ENCODE results near the gene SBK2.
"Not testable (repeated sequence)": the region's sequence is repeated elsewhere in the genome, so short reads cannot be mapped to it uniquely, and the experiment has no call there.

Gene SBK2

DNA sequence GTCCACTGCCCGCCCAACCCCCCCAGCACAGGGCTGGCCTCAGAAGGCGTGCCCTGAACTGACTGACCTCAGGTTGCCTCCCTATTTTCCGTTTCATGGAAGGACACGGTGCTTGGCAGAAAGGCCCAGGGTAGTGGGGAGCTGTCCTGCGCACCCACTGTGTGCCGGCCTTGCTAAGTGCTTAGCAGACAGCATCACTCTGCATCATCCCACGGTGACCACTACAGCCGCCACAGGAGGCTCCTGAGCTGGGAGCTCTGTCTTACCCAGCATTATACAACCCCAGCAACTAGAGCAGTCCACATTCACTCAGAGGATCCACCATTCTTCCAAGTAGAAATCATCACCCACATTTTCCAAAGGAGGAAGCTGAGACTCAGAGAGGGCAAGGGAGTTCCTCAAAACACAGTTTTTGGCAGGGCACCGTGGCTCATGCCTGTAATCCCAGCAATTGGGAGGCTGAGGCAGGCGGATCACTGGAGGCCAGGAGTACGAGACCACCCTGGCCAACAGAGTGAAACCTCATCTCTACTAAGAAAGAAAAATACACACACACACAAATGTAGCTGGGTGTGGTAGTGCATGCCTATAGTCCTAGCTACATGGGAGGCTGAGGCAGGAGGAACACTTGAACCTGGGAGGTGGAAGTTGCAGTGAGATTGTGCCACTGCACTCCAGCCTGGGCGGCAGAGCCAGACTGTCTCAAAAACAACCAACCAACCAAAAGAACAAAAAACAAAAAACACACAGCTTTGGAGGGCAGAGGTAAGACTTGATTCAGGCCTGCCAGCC is 1.6 kb downstream of the SBK2 start:
- DNase-seq = no peak

DNA sequence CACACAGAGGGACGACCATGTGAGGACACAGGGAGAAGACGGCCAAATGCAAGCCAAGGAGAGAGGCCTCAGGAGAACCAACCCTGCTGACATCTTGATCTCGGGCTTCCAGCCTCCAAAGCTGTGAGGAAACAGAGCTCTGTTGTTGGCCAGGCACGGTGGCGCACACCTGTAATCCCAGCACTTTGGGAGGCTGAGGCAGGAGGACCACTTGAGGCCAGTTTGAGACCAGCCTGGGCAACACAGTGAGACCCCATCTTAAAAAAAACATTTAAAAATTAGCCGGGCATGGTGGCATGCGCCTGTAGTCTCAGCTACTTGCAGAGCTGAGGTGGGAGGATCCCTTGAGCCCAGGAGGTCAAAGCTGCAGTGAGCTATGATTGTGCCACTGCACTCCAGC is 2.7 kb downstream of the SBK2 start:
- not testable (repeated sequence) for DNase-seq

DNA sequence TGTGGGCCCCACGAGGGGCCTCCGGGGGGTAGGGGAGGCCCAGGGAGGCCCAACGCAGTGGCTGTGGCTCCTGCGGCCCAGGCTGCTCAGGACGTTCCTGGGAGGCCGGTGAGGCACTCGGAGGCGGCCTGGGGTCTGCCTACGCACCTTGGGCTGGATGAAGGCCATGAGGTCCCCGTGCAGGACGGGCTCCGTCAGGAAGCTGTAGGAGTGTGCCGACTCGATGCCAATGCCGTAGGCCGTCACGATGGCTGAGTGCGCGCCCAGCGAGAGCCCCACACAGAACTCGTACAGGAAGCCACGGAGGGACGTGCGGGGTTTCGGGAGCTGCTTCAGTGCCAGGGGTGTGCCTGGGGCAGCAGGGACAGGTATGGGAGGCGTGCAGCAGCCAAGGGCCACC is 5.9 kb downstream of the SBK2 start:
- no peak for DNase-seq

DNA sequence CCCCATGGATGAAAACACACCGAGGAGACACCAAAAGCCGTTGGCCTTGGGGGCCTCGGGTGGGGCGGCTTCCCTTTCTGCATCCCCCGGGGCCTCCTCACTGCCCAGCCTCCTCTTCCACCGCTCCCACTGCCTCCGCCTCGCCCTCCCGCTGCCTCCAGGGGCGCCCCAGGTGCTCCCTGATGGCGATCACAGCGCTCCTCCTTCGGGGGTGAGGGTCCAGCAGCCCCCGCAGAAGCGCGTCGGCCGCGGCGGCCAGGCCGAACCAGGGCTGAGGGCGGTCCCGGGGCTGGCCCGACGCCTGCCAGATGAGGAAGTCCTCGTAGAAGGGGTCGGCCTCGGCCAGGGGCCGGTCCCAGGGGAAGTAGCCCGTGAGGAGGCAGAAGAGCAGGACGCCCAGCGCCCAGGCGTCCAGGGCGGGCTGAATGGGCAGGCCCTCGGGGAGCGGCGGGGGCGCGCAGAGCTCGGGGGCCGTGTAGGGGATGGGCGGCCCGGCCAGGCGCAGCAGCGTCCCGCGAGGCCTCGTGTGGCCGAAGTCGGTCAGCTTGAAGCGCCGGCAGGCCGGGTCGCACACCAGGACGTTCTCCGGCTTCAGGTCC is 7.2 kb downstream of the SBK2 start:
- no peak for DNase-seq

DNA sequence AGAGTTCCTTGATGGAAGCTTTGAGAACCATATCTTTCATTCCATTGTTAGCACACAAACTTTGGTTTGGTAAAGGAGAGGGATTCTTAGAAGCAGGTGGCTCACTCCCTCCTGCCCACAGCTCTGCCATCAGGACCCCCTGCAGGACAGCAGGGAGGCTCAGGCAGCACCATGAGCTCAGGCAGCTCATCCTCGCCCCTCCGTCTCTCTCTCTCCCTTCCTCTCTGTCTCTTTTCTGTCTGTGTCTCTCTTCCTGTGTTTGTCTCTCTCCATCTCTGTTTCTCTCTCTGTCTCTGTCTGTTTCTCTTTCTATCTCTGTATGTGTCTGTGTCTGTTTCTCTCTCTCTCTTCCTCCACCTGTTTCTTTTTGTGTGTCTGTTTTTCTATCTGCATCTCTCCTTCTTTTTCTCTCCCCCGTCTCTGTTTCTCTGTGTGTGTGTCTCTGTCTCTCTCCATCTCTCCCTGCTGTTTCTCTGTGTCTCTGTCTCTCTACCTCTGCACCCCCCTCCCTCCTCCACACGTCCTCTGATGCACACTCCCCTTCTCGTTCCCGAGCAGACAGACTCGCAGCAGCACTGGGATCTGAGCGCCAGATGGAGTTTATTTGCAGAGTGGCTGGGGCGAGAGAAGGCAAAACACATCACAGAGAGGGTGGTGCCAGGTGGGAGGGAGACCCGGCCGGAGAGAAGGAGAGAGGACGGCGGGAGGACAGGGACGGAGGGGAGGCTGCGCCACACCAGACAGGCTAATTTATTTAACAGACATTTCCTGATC is 8.7 kb downstream of the SBK2 start:
- peak; percentile 34 for DNase-seq

DNA sequence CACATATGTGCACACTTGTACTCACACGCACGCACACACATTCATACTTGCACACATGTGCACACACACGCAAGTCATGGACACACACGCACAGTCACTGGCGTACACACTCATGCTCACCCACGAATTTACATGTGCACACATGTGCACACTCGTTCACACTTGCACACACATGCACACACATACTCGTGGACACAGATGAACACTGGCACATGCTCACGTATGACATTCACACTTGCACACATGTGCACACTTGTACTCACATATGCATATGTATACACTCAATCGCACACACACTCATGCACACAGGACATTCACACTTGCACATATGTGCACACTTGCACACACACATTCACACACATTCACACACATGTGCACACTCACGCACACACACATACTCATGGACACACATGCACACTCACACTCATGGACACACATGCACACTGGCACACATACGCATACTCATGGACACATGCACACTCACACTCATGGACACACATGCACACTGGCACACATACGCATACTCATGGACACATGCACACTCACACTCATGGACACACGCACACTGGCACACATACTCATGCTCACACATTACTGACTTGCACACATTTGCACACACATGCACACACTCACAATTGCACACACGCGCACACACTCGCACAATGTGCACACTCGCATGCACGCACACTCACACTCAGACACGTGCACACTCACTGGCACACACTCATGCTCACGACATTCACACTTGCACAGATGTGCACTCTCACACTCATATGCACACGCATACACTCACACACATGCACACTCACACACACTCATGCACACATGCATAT is 9.5 kb downstream of the SBK2 start:
- no peak for DNase-seq

DNA sequence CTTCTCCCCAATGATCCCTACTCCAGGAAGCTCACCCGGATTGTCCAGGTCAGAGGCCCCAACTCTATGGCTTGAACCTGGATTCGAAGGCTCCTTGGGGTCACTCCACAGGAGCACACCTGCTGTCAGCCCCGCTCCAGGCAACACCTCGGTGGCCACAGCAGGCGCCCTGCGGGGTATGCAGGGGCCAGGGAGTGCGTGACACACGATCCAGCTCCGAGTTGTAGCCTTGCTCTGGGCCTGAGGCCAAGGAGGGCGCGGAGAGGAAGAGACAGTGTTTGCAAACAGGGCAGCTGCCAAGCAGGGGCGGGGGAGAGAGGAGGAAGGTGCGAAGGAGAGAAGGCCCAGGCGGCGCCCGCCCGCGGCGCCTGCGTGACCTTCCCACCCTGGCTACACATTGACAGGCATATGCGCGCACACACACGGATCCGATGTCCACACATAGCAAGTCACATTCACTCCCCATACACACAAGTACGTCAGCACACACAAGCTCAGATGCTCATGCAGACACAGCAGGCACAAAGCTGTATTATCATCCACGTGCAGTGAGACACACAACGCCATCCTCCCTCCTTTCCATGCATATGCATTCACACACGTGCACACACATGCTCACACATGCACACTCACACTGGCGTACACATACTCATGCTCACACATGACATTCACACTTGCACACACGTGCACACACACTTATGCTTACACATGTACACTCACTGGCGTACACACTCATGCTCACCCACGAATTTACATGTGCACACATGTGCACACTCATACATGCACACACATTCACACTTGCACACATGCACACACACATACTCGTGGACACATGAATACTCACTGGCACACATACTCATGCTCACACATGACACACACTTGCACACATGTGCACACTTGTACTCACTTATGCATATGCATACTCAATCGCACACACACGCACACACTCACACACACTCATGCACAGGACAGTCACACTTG is 10.4 kb downstream of the SBK2 start:
- DNase-seq = peak; percentile 41

DNA sequence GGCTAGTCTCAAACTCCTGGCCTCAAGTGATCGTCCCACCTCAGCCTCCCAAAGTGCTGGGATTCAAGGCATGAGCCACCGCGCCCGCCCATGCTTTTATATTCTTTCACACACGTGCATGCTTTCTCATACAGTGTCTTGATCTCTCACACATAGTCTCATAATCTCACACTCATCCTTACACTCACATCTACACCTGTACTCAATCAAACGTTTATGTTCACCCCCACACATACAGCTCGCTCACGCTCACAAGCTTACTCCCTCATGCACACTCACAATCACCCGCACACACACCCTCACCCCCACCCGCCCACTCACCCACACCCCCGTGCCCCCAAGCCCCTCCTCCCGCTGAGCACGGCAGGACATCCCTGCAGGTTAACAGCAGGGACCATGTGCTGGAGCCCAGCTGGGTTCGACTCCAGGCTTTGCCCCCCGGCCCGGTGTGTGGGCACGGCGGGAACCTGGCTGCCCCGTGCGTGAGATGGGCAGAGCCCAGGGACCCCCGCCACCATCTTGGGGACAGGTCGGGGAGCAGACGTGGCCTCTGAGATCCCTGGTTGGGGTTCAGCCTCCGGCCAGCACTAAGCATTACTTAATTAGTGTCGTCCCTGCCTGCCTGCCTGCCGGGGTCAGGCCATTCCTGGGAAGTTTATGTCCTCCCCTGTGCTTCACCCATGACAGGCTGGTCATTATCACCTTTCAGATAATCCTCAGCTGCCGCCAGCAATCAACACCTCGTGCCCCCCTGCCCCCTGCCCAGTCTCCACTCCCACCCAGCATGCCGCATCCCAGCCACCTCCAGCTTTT is 11.4 kb downstream of the SBK2 start:
- DNase-seq = no peak

DNA sequence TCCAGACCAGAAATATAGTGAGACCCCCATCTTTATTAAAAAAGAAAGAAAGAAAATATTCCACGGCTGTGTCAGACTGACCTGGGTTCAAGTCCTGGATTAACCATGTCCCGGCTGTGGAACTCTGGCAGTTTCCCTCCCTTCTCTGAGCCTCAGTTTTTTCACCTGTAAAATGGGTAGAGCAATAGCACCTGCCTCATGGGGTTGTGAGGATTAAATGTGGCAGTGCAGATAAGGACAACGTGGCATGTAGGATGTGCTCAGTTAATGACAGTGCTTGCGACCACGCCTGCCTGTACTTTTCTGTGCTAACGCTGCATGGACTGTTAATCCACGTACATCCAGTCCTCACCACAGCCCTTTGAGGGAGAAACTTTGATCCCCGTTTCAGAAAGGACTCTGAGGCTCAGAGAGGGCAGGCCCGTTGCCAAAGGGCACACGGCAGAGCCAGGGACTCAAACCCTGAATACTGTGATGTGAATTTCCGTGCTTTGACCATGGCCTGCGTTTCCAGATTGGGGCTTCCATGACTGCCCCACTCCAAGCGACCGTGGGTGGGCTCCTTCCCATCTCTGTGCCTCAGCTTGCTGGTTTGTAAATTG is 16.1 kb downstream of the SBK2 start:
- no peak for DNase-seq

DNA sequence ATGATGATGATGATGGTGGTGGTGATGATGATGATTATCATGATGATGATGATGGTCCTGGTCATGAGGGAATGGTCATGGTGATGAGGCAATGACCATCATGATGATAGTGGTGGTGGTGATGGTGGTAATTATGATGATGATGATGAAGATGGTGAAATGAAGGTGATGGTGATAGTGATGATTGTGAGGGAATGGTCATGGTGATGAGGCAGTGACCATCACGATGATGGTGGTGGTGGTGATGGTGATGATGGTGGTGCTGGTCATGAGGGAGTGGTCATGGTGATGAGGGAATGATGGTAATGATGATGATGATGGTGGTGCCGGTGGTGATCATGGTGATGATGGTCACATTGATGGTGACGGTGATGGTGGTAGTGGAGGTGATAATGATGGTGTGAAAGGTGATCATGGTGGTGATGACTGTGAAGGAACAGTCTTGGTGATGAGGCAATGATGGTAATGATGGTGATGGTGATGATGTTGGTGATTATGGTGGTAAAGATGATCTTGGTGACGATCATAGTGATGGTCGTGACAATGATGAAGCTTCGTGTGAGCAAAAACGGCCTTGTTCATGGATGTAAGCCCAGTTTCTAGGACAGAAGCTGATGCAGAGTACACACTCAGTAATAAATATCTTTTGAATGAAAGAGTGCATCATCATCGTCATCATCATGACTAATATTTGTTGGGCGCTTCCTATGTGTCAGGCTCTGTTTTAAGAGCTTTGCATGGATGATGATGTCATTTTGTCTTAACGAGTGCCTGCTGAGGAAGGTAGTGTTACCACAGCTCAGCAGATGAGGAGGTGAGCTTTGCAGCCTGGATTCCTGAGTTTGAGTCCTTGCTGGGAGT is 17.3 kb downstream of the SBK2 start:
- DNase-seq = peak; percentile 76

DNA sequence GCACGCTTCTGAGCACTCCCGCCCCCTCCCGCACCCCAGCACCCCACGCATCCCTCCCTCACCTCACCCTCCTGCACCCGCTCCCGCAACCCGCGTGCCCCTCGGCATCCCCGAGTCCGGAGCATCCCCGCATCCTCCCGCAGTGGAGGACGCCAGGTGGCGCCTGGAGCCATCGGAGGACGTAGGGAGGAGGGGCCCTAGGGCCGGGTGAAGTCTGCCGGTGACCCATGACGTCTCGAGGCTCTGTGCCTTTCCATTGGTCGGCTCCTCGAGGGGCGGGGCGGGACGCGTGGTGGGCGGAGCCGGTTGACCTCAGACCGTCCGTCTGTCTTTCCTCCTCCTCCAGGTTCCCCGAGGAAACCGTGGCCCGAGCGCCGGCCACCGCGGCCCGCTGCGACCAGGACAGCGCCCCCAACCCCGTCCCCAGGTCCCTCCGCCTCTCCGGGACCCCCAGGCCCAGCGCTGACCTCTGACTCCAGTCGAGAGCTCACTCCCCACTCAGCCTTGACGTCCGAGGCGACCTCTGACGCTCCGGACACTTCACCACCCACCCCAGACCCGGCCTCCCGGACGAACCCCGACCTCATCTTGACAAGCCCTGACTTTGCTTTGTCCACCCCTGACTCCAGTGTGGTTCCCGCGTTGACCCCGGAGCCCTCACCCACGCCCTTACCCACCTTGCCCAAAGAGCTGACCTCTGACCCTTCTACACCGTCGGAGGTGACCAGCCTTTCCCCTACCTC is 19.9 kb downstream of the SBK2 start:
- peak; percentile 90 for DNase-seq

DNA sequence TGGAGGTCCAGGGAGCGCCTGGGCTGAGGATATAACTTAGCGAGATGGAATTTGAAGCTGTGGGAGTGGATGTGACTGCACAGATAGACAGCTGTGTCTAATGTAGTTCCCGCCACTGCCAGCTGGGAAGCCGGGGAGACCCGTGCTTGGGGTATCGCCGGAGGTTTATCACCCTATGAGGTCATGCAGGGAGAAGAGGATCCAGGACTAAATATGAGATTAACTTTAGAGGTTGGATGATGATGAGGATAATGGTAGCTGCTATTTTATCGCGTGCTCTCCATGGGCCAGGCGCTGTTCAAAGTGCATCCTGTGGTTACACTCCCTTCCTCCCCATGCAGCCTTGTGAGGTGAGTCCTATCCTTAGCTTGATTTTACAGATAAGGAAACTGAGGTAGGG is 28.8 kb downstream of the SBK2 start:
- DNase-seq = no peak

DNA sequence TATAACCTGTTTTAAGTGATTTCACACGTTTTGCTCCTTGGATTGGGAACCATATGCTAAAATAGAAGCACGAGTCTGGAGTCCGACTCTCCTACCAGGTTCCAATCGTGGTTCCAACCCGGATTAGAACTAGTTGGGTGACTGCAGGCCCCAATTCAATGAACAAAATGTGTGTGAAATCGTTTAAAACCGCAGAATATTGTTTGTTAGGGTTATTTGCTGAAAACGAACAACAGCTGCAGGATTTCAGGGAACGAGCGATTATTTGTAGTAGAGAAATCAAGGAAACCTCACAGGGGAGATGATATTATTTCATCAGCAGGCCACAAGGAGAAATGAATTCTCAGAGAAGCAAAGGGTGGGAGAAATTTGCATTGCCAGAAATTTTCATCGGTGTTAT is 32.0 kb downstream of the SBK2 start:
- DNase-seq = no peak

DNA sequence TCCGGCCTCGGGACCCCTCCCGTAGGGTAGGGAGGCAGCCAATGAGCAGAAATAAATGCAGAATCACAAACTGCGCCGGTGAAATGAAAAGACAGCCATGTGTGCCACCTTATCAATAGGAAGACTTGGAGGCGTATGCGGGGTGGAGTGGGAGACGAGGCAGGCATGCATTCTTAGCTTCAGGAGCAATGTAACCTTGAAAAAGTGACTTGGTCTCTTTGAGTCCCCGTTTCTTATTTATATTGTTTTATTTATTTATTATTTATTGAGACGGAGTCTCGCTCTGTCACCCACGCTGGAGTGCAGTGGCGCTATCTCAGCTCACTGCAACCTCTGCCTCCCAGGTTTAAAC is 32.7 kb downstream of the SBK2 start:
- DNase-seq = no peak

DNA sequence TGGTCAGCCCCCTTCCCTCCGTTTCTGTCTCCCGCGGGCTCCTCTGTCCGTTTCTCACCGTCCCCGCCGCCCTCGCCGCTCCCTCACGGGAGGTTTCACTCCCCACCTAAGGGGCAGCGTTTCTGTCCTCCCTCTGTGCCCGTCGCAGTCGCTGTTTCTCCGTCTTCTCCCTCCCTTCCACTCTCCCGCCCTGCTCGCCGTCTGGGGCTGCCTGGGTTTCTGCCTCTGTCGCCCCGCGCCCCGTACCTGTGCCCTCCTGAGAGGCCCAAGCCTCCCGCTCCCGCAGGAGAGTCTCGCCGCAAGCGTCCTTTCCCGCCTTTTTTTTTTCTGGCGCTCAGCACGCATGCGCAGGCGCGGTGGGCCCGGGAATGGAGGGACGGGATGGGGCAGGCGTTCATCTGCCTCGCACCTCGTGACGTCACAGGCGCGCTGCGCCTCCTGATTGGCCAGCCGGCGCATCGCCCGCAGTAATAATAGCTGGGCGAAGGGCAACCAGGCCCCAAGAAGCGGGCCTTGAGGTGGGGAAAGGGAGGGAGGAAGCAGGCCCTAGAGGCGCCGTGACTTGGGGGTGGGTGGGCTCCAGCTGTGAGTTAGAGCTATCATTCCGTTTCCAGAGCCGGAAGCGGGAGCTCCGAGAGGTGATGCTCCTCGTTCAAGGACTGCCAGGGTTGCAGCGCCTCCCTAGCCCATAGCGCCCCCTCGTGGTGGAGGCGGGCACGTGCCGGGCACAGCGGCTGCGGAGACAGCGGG is 33.3 kb downstream of the SBK2 start:
- peak; percentile 91 for DNase-seq

DNA sequence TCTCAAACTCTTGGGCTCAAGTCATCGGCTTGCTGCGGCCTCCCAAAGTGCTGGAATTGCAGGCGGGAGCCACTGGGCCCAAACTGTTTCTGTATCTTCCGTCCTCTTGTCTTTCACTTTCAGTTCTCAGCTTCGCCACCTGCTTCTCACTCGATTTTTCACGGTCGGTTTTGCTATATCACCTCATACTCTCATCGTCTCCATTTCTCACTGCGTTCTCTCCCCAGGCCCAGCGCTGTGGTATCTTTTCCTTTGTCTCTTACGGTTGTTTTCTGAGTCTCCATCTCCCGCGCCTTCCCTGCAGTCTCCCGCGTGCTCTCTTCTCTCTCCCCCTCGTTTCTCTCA is 33.8 kb downstream of the SBK2 start:
- DNase-seq = no peak

DNA sequence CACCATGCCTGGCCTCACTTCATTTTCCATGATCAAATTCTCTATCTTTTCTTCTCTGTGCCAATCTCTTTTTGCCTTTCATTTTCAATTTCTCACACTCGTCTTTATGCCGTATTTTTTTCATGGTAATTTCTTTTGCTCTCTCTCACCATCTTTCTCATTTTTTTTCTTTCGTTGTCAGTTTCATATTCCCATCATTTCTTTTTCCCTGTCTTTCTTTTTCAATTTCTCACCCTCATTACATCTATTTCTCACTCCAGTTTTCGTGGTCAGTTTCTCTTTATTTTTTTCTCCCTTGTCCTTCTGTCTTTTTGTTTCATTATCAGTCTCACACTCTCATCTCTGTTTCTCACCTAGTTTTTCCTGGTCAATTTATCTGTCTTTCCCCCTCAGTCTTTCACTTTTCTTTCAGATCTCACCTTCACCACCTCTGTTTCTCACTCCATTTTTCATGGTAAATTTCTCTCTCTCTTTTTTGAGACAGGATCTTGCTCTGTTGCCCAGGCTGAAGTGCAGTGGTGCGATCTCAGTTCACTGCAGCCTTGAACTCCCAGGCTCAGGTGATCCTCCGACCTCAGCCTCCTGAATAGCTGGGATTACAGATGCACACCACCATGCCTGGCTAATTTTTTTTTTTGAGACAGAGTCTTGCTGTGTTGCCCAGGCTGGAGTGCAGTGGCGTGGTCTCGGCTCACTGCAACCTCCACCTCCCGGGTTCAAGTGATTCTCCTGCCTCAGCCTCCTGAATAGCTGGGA is 34.6 kb downstream of the SBK2 start:
- DNase-seq = no peak

Data from fibroblast of skin of abdomen (primary cell).